Testis (tissue), 2 donors: ENCODE data around the gene SMIM26.

Source experiments
- POLR2A ChIP-seq: fragments of 450-650 bp; IDR thresholded peaks from one replicate; pipeline ENCODE4 v1.6.1; 2017; ENCODE audit warnings: antibody characterized with exemption, mild to moderate bottlenecking, moderate library complexity
- TF ChIP-seq, protein P1 (sequence below), 3 experiments: fragments of 450-650 bp in 2 of 3; fragments of 200-600 bp in 1 of 3; sonication (generic) in 1 of 3; IDR thresholded peaks; one replicate each; pipeline ENCODE4 v1.5.1; 2016 to 2019; ENCODE audit warnings: antibody characterized with exemption in 3 of 3, mild to moderate bottlenecking in 2 of 3, moderate library complexity in 1 of 3

DNA sequence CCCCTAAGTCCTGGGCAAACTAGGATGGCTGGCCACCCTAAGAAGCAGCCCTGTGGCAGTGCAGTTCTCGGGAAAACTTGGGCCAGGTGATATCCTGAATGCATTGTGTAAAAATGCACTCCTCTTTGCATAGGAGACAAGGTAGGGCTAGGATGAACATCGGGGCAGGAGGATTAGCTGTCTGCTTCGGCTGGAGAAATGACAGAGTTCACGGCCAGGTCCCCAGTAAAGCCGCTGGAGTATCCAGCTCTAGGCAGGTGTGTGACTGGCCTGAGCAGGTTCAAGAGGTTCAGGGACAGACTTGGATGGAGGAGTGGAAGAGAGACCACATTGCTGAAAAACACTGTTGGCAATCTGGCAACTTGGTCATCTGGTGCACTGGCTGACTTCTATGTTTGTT, 47.0 kb downstream of the SMIM26 start:
- TF ChIP-seq, protein P1, sequence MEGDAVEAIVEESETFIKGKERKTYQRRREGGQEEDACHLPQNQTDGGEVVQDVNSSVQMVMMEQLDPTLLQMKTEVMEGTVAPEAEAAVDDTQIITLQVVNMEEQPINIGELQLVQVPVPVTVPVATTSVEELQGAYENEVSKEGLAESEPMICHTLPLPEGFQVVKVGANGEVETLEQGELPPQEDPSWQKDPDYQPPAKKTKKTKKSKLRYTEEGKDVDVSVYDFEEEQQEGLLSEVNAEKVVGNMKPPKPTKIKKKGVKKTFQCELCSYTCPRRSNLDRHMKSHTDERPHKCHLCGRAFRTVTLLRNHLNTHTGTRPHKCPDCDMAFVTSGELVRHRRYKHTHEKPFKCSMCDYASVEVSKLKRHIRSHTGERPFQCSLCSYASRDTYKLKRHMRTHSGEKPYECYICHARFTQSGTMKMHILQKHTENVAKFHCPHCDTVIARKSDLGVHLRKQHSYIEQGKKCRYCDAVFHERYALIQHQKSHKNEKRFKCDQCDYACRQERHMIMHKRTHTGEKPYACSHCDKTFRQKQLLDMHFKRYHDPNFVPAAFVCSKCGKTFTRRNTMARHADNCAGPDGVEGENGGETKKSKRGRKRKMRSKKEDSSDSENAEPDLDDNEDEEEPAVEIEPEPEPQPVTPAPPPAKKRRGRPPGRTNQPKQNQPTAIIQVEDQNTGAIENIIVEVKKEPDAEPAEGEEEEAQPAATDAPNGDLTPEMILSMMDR (IDR thresholded peaks at IDR 0.05) = no peak
- TF ChIP-seq POLR2A = no peak
